GM21723 (cell line): ENCODE measurements around the gene MAPK13.
"Not testable (repeated sequence)": the region's sequence is repeated elsewhere in the genome, so short reads cannot be mapped to it uniquely, and the experiment has no call there.

Experiments used
- ATAC-seq: cut with Tn5 transposase; IDR thresholded peaks from one replicate; pipeline ENCODE4 v1.9.1; 2021; ENCODE audit warnings: mild to moderate bottlenecking, moderate library complexity; ENCODE audit not compliant: unreplicated experiment

The MAPK13 gene

GRCh38 chr6:36129941-36130666, at the start of gene MAPK13:
TSS of gene MAPK13 (plus strand) at chr6:36130513. CDS start at chr6:36130583, 70 bp downstream.
- ATAC-seq: no peak

- ATAC-seq: no peak
These were observed 48.0 kb upstream of the MAPK13 start for GRCh38 chr6:36082318-36082717.

GRCh38 chr6:36083446-36083845, 46.9 kb upstream of the MAPK13 start:
- ATAC-seq: no peak

GRCh38 chr6:36088204-36088603, 42.1 kb upstream of the MAPK13 start:
- not testable (repeated sequence) for ATAC-seq

GRCh38 chr6:36089048-36089447, 41.3 kb upstream of the MAPK13 start:
- no peak for ATAC-seq

- ATAC-seq: no peak
These were observed 36.1 kb upstream of the MAPK13 start for GRCh38 chr6:36094238-36094637.

- ATAC-seq: peak; percentile 75
These were observed 35.4 kb upstream of the MAPK13 start for GRCh38 chr6:36094753-36095496.

GRCh38 chr6:36095497-36096391, 34.6 kb upstream of the MAPK13 start:
- ATAC-seq: peak; percentile 23

GRCh38 chr6:36098253-36098919, 31.9 kb upstream of the MAPK13 start:
- ATAC-seq: no peak

- ATAC-seq: no peak
These were observed 31.2 kb upstream of the MAPK13 start for GRCh38 chr6:36098920-36099647.

GRCh38 chr6:36099869-36100483, 30.3 kb upstream of the MAPK13 start:
- ATAC-seq: no peak

- ATAC-seq: no peak
These were observed 28.6 kb upstream of the MAPK13 start for GRCh38 chr6:36101691-36102090.

- ATAC-seq: no peak
These were observed 27.5 kb upstream of the MAPK13 start for GRCh38 chr6:36102853-36103252.

- ATAC-seq: no peak
These were observed 25.5 kb upstream of the MAPK13 start for GRCh38 chr6:36104836-36105235.

- no peak for ATAC-seq
These were observed 21.2 kb upstream of the MAPK13 start for GRCh38 chr6:36109092-36109491.

GRCh38 chr6:36110050-36110449, 20.3 kb upstream of the MAPK13 start:
- ATAC-seq: no peak

GRCh38 chr6:36110863-36111262, 19.4 kb upstream of the MAPK13 start:
- ATAC-seq: no peak

GRCh38 chr6:36111526-36111925, 18.8 kb upstream of the MAPK13 start:
- no peak for ATAC-seq

- ATAC-seq: no peak
These were observed 17.3 kb upstream of the MAPK13 start for GRCh38 chr6:36113049-36113448.

GRCh38 chr6:36113703-36114102, 16.6 kb upstream of the MAPK13 start:
- ATAC-seq: no peak
